HG03196 (cell line): ENCODE data around the gene SORCS2.
"Not testable (repeated sequence)": the region's sequence is repeated elsewhere in the genome, so short reads cannot be mapped to it uniquely, and the experiment has no call there.

Experiments used
- ATAC-seq: cut with Tn5 transposase; IDR thresholded peaks from one replicate; pipeline ENCODE4 v1.9.1; 2021; ENCODE audit not compliant: unreplicated experiment

Gene SORCS2

DNA sequence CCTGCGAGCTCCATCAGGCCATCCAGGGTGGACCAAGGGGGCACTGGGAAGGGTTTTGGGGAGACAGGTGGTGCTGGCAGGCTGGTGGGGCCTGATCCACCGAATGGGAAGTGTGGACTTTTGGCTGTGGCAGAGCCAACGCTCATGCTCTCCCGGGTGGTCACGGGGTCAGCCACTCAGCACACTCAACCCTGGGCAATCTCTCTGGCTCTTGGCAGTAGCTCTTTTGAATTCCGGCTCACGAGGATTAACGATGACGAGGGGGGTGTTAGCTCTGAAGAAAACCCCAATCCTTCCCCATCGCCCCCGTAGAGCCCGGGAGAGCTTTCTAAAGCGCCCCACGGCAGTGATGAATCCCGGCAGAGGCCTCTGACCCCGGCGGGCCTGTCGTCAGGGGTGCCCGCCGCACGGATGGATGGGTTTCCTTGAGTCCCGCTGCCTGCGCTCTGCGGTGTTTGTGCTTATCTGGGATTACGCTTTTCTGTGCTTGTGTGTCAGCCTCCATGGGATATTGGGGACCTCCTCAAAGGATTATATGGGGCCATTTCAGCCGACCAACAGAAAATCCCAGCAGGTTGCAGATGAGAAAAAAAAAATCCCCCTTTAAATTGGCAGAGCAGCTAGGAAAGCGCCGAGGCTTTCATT is 399.2 kb downstream of the SORCS2 start:
- ATAC-seq, result no peak

DNA sequence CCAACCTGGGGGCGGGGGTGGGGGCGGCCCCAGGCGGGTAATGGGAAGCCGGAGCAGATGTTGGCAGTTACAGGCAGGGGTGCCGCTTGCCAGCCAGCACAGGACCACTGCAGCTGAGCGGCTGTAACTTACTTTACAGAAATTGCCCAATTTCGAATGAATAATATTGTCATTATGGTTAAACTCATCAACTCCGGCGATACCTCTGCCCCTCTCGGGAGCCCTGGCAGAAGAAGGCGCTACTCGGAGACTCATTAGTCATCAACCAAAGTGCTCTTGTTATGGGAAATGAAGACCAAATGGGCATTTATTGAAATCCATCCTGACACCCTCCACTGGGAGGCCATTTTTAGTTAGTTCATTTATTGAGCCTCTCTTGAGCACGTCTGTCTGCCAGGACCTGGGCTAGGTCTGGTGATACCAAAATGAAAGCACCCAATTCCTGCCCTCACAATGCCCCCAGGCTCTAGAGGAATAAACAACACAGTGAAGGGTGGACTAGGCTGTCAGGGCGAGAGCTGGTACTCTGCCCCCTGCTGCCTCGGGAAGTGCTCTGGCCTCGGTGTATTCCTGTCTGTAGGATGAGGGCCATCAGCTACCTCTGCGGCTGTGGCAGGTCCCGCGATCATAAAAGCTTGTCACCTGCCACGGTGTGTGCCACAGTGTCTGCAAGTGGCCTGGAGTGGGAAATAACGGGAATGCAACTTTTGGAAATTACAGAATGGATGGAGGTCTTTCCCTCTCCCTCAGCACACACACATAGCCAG is 401.5 kb downstream of the SORCS2 start:
- no peak for ATAC-seq

GRCh38 chr4:7595934-7596461 is 403.7 kb downstream of the SORCS2 start:
- ATAC-seq, result no peak

DNA sequence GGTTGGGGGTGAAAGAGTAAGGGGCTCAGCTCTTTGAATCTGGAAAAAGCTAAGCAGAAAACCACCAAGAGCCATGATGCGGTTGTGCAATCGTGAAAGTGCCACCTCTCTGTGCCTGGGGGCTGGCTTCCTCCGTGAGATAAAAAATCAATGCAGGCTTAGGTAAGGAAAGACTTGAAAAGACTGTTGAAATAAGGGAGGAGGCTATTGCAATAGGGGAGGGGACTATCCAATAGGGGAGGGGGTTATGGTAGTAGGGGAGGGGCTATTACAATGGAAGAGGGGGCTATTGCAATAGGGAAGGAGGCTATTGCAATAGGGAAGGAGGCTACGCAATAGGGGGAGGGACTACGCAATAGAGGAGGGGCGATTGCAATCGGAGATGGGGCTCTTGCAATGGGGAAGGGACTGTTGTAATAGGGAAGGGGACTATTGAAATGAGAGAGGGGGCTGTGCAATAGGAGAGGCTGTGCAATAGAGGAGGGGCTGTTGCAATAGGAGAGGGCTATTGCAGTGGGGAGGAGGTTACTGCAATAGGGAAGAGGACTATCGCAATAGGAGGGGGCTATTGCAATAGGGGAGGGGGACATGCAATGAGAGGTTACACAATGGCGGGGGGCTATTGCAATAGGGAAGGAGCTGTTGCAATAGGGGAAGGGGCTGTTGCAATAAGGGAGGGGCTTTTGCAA is 404.7 kb downstream of the SORCS2 start:
- no peak for ATAC-seq

DNA sequence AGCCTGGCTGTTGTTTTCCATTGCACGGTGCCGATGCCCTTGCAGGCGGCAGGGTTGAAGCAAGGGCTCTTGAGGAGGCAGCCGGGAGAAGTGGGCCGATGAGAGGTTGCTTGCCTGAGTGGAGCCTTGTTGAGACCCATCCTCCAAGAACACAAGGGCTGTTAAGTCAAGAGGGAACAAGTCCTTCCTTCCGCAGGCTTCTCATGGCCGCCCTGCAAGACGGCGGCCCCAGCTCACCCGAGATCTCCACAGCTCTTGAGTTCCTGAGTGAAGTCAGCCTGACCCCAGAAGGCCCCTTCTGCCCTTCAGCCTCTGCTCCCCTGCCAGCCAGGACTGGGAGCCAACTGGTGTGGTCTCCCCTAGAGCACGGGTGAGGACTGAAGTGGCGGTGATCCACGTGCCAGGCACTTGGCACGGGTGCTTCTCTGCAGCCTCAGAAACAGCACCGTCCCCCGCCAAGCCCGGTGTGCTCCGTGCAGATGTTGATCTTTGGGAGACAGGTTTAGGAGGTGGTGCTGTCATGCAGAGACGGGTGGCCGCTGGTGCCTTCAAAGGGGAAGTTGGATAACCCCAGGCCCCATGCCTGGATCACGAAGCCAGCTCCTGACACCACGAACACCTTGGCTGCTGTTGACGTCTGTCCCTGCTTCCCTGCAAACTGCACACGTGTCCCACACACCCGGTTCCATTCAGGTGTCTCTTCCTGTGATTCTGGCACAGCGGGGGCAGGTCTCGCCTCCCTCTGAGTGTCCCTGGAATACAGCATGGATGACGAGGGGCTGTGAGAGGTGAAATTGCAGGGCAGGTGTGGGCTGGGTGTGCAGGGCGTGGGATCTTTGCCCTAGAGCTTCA is 406.8 kb downstream of the SORCS2 start:
- ATAC-seq, result no peak

GRCh38 chr4:7600247-7600646 is 407.9 kb downstream of the SORCS2 start:
- no peak for ATAC-seq

- not testable (repeated sequence) for ATAC-seq
Observed at GRCh38 chr4:7602166-7602565, 409.8 kb downstream of the SORCS2 start.

DNA sequence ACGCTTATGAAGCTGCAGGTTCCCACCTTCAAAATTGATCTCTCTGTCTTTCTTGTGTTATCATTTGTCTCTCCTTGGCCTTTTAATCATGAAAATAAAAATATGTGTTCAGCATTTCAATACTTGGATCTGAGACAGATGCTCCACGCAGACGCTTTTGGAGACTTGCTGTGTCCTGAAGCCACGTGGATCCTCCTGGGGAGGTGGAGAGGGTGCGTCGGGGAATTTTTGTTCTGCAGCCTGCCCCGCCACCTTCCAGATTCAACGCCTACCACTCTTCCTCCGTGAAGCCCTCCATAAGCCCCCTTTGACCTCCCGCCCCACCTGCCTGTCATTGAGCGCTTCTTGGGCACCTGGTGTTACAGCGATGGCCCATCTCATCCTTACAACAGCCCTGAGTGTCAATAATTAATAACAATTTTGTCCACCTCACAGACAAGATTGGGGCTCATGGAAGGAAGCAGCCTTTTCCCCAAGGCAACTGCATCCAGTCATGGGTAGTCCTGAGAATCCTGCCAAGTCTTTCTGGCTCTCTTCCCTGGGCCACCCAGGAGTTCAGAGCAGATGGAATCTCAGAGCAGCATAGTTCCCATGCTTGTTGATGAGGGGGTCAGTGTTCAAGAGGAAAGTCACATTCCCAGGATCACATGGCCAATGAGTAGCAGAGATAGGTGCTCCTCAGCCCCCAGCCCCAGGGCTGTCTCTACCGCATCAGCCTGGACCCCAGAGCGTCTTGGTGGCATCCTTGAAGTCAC is 415.0 kb downstream of the SORCS2 start:
- ATAC-seq, result no peak

DNA sequence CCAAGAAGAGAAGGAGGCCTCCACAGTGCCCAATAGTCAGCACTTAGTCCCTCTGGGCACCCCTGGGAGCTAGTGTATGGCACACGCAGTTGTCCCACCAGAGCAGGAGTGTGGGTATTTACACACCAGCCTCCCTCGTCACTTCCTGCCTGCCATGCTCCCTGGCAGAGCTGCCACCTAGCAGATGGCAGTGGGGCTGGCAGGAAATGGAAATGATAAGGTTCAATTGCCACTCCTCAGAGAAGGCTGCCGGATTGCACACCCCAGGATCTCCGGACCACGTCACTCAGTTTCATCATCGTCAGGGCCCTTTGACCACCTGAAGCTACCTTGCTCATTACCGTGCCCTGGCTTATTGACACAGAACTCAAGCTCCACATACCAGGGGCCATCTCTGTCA is 415.7 kb downstream of the SORCS2 start:
- ATAC-seq, result no peak

- no peak for ATAC-seq
Observed at GRCh38 chr4:7609316-7609715, 417.0 kb downstream of the SORCS2 start.

GRCh38 chr4:7610022-7610670 is 417.8 kb downstream of the SORCS2 start:
- no peak for ATAC-seq

DNA sequence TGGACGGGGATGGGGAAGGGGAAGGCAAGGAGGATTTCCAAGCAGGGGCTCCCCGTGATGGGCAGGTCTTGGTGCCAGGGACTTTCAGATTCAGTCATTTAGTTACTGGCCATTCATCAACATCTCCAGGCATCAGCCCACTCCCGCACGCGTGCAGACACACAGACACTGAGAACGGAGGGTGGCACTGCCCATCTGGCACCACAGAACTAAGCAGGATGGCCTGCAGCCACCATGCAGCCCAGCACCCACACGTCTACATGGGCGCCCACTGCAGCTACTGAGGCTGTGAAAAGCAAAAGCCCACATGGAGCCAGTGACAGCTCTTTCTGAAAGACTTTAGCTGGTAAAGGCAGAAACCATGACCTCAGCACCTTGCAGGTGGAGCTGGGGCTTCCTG is 418.5 kb downstream of the SORCS2 start:
- no peak for ATAC-seq

DNA sequence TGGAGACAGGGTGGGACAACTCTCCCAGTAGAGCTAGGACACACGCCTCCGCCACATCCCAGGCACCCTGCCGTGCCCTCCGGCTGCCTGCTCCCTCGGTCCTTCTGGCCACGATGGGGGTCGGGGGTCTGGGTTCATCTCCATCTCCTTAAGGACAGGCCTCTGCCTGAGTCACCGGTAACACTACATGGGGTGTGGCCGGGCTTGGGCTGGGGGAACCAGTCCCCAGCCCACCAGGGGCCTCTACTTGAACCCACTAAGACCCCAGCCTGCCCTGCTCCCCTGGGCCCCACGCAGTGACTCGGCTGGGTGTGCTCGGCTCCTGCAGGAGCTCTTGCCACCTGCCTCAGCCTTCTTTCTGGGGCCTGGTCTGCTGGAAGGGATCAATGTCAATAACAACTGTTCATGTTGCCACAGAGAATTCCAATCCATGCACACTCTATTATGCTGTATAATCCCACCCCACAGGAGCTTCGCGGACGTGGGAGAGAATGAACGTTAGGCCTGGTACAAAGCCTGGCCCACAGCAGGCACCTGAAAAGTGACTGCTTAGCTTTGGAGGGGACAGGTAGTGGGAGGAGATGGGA is 420.1 kb downstream of the SORCS2 start:
- ATAC-seq, result no peak

- ATAC-seq, result no peak
Observed at GRCh38 chr4:7614350-7614949, 422.1 kb downstream of the SORCS2 start.

DNA sequence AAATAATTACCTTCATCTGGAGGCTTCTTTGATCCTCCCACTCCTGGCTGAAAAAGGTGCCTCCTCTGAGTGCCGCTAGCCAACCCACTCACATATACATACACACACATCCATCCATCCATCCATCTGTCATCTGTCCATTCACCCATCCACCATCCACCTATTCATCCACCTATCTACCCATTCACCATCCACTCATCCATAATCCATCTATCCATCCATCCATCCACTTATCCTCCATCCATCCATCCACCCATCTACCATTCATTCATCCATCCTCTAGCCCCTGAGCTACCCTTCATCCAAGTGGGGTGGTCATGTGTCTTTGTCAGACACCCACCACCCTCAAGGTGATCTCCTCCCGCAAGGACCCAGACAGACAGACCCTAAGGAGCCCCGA is 423.9 kb downstream of the SORCS2 start:
- no peak for ATAC-seq

- ATAC-seq, result no peak
Observed at GRCh38 chr4:7618361-7618760, 426.0 kb downstream of the SORCS2 start.

DNA sequence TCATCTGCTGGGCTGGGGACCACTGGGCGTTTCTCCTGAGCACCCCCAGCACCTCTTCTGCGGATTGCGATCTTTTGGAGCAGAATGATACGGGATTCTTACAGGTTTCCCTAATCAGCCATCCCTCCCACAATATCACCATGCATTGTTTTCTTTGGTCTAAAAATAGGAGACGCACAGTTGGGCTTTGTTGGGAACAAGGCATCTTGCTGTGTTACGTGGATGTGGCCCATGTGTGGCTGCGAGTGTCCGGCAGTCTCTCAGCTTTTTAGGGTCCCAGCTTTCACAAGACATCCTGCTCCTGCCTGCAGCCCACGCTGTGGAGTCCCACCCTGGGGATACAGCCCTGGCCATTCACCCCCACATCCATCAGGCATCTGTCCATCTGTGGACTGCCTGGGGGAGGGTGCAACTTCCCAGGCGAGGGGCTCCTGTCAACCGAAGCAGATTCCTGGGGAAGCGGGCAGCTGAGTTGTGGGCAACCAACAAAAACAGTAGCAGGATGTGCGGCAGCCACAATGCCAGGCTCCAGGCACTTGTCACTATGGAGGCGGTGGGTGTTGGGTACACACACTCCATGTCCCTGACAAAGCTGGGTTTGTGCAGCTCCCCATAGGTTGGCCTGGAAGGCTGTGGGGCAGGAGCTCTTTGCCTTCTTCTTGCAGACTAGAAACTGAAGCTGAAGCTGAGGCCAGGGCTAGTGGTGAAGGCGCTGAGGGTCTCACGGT is 427.9 kb downstream of the SORCS2 start:
- ATAC-seq, result no peak

- ATAC-seq, result no peak
Observed at GRCh38 chr4:7620814-7621176, 428.5 kb downstream of the SORCS2 start.
